GM21381 (cell line): ENCODE data around the gene ALDH18A1.

Experiments used
- ATAC-seq: cut with Tn5 transposase; IDR thresholded peaks from one replicate; pipeline ENCODE4 v1.9.1; 2021; ENCODE audit warnings: mild to moderate bottlenecking, moderate library complexity; ENCODE audit not compliant: unreplicated experiment

The ALDH18A1 gene

DNA sequence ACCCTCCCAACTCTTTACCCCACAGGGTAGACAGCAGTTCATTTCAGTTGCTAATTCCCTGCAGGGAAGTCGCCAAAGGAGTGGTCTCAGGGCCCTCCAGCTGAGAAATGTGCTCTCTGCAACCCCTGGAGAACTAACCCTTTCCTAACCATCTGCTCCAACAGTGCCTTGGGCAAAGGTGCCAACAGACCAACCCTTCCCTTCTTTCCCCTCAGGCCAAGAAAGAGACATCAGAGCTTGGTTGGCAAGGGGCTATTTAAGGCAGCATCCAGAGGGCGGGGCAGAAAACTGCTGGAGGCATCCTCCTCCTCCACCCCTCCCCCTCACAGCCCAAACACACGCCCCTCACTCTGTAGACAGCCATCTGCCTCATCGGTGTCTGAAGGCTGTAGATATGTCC, 97.0 kb downstream of the ALDH18A1 start:
- ATAC-seq, result no peak

DNA sequence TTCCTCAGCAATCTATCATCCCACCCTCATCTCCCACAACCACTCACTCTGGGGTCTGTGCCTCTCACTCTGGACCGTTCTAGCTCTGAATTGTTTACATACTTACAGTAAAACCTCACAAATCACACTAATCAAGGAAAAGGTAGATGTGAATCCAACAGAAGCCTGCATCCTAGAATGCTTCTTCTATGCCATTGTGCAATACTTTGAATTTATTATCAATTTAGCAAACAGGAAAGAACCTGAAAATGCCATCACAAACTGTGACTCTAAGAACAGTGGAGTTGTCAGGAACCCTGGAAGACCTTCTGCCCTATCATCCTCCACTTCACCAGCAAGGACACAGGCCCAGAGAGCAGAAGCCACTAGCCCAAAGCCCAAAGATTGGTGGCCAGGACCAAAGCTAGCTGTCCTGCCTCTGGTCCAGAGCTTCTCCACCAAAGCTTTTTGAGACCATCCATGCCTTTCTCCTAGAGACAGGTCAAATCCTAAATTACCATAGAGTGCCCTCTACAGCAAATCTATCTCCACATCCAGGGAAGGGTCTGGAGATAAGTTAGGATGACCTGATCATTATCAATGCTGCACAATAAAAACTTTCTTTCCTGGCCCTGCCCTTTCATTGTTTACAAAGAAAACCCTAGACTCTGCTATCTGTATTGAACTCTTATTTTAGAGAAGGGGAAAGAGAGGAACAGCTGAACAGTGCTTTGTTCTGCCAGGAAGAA, 97.8 kb downstream of the ALDH18A1 start:
- ATAC-seq, result no peak

DNA sequence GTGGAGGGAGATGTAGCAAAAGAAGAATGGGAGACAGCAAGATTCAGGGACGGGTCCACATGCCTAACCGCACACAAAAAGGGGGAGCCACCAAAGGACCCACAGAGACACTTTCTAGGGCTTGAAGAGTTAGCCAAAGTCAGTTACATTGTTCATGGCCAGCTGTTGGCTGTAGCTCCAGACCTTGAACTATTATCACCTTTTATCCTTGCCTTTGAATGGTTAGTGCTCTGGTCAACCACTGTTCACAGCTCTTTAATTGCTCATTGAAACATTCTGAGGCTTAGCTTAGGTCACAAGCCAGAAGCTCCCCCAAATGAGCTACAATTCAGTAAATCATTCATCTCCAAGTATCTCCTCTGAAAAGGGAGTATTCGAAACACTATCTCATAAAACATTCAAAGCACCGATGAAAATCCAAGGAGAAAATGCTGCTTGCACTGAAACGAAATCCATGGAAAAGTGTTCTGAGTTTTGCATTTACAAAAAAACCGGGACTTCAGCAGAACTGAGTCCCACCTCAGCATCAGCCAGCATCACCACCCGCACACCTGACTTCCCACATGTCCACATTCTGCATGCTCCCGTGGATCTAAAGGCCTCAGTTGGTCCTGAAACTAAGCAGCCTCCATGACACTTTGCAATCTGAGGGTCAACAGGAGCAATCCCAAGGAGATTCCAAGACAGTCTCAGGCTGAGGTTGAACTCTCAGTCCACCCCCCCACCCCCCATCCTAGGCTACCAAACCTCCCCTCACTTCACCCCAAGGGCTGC, 99.3 kb downstream of the ALDH18A1 start:
- ATAC-seq, result no peak
